ENCODE data around the gene NDUFA3. TPM values are rescaled to one million over a fixed set of nuclear protein-coding genes. Genes with fewer than 3 reads are reported as not detected.
"Not testable (repeated sequence)": the region's sequence is repeated elsewhere in the genome, so short reads cannot be mapped to it uniquely, and the experiment has no call there.

NDUFA3 gene
- total and polyA plus RNA-seq, 2 experiments from 2014 or later, result 13.9 to 285 TPM

DNA sequence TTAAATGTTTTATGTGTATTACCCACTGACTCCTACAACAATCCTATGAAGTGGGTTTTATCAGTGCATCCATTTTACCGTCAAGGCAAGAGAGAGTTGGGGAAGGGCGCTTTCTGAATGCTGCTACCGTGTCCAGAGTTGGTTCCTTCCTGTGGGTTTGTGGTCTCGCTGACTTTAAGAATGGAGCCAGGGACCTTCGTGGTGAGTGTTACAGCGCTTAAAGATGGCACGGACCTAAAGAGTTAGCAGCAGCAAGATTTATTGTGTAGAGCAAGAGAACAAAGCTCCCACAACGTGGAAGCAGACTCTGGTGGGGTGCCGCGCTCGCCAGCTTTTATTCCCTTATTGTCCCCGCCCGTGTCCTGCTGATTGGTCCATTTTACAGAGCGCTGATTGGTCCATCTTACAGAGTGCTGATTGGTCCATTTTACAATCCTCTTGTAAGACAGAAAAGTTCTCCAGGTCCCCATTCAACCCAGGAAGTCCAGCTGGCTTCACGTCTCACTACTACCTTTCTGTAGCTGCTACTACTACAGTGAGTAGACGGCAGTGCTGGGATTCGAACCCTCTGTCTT lies 8.1 kb upstream of the NDUFA3 start:
- WGBS (ENCODE audit: low lambda C conversion rate, missing lambda C conversion rate), result 87% methylated on average over 17 of the region's 17 CpGs
- no peak for DNase-seq (ENCODE audit: low spot score)
- no peak for TF ChIP-seq EZH2phosphoT487 (IDR thresholded peaks at IDR 0.05; ENCODE audit: low read depth, severe bottlenecking, unreplicated experiment)
- no peak for TF ChIP-seq EZH2 (IDR thresholded peaks at IDR 0.05; ENCODE audit: borderline replicate concordance)
- no peak for TF ChIP-seq CTCF (IDR thresholded peaks at IDR 0.05; ENCODE audit: poor library complexity)
- H3K27me3 ChIP-seq, result peaks cover 16% of the 10 kb centered on the region
- H3K4me3 ChIP-seq, result no peak overlapping the region
- no peaks in the 10 kb centered on the region for H3K9me3 ChIP-seq (ENCODE audit: low read depth)
- no peaks in the 10 kb centered on the region for H3K36me3 ChIP-seq (replicated peaks; ENCODE audit: insufficient read depth, low read depth)
- no peaks in the 10 kb centered on the region for H3K9me2 ChIP-seq (replicated peaks; ENCODE audit: insufficient read depth)
- no peaks in the 10 kb centered on the region for H4K20me1 ChIP-seq (ENCODE audit: insufficient read depth, poor library complexity, severe bottlenecking)
- no peak overlapping the region for H2AFZ ChIP-seq
- H3K79me2 ChIP-seq, result no peaks in the 10 kb centered on the region
- H3K4me2 ChIP-seq, result no peak overlapping the region
- no peak overlapping the region for H3K27ac ChIP-seq
- peaks cover 10% of the 10 kb centered on the region for H3K4me1 ChIP-seq (ENCODE audit: insufficient read depth)

DNA sequence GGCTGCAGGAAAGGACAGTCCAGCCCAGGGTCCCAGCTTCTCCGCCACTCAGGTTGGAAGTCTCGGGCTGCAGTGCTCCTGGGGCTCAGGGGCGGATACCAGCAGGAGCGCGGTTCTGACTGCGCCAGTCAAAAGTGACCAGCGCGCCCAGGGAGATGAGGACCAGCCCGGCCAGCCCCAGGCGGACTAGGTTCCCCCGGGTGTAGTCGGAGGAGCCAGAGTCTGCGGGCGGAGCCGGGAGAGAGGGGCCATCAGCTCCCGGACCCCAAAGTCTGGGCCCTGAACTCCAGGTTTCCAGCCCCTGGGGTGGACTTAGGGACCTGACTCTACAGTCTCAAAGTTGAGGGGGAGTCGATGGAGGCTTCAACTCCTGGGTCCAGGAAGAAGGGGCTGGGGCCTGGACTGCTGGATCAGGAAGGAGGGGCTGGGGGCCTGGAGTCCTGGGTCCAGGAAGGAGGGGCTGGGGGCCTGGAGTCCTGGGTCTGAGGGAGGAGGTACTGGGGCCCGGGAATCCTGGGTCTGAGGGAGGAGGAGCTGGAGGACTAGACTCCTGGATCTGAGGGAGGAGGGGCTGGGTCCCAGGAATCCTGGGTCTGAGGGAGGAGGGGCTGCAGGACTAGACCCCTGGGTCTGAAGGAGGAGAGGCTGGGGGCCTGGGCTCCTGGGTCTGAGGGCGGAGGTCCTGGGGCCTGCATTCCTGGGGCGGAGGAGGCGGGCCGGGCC lies 7.4 kb upstream of the NDUFA3 start:
- H3K27ac ChIP-seq, result no peak overlapping the region
- H3K4me2 ChIP-seq, result peak overlapping the region; percentile 90
- H3K9me2 ChIP-seq (replicated peaks; ENCODE audit: insufficient read depth), result no peaks in the 10 kb centered on the region
- TF ChIP-seq EZH2 (IDR thresholded peaks at IDR 0.05; ENCODE audit: borderline replicate concordance), result no peak
- no peak for TF ChIP-seq EZH2phosphoT487 (IDR thresholded peaks at IDR 0.05; ENCODE audit: low read depth, severe bottlenecking, unreplicated experiment)
- no peak for TF ChIP-seq CTCF (IDR thresholded peaks at IDR 0.05; ENCODE audit: poor library complexity)
- H3K4me3 ChIP-seq, result peak overlapping the region; percentile 36
- H3K4me1 ChIP-seq (ENCODE audit: insufficient read depth), result peaks cover 10% of the 10 kb centered on the region
- peak overlapping the region; percentile 51 for H2AFZ ChIP-seq
- DNase-seq (ENCODE audit: low spot score), result no peak
- H4K20me1 ChIP-seq (ENCODE audit: insufficient read depth, poor library complexity, severe bottlenecking), result no peaks in the 10 kb centered on the region
- H3K9me3 ChIP-seq (ENCODE audit: low read depth), result no peaks in the 10 kb centered on the region
- WGBS (ENCODE audit: low lambda C conversion rate, missing lambda C conversion rate), result 86% methylated on average over 16 of the region's 22 CpGs
- no peaks in the 10 kb centered on the region for H3K79me2 ChIP-seq
- peaks cover 16% of the 10 kb centered on the region for H3K27me3 ChIP-seq
- no peaks in the 10 kb centered on the region for H3K36me3 ChIP-seq (replicated peaks; ENCODE audit: insufficient read depth, low read depth)

DNA sequence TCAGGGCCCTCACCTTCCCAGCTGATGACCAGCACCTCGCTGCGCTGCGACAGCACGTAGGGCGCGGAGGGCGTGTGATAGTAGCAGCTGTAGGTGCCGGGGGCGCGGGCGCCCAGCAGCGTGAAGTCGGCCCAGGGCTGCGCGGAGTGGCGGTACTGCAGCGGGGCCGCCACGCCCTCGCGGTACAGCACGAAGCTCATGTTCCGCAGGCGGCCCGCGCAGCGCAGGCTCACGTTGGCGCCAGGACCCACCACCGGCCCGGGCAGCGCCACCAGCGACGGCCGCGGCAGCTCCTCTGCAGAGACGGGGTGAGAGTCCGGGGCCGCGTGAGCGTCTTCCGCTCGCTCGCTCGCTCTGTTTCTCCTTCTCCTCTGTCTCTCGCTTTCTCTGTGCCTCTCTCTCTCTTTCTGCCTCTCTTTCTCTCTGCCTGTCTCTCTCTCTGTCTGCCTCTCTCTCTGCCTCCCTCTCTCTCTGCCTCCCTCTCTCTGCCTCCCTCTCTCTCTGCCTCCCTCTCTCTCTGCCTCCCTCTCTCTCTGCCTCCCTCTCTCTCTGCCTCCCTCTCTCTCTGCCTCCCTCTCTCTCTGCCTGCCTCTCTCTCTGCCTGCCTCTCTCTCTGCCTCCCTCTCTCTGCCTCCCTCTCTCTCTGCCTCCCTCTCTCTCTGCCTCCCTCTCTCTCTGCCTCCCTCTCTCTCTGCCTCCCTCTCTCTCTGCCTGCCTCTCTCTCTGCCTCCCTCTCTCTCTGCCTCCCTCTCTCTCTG lies 6.6 kb upstream of the NDUFA3 start:
- 1% methylated on average over 41 of the region's 46 CpGs for WGBS (ENCODE audit: low lambda C conversion rate, missing lambda C conversion rate)
- Histone ChIP-seq H3K4me2 (peak overlapping the region; percentile 90), H3K4me3 (peak overlapping the region; percentile 36), H2AFZ (peak overlapping the region; percentile 51), H3K27me3 (peaks cover 16% of the 10 kb centered on the region)
- not testable (repeated sequence) for H3K36me3 ChIP-seq (replicated peaks; ENCODE audit: insufficient read depth, low read depth); H3K27ac ChIP-seq; H3K9me3 ChIP-seq (ENCODE audit: low read depth); H3K4me1 ChIP-seq (ENCODE audit: insufficient read depth); H3K9me2 ChIP-seq (replicated peaks; ENCODE audit: insufficient read depth); H4K20me1 ChIP-seq (ENCODE audit: insufficient read depth, poor library complexity, severe bottlenecking); H3K79me2 ChIP-seq
- TF ChIP-seq CTCF (IDR thresholded peaks at IDR 0.05; ENCODE audit: poor library complexity), result peak; percentile 13
- DNase-seq (ENCODE audit: low spot score), result peak; percentile 81

Data from hepatocyte (in vitro differentiated cells).